PC-3 (cell line): ENCODE results near the gene ZCCHC24. TPM values are rescaled to one million over a fixed set of nuclear protein-coding genes. Genes with fewer than 3 reads are reported as not detected.

ENCODE experiments used
- ATAC-seq: fragments of 200-7000 bp; cut with Tn5 transposase; 2 replicates; pipeline ENCODE4 v1.9.1; 2020; ENCODE audit warnings: mild to moderate bottlenecking, moderate library complexity
- BruUV-seq: library from RNA; stranded (reverse); fragments of 400-500 nt; replicated peaks from 2 replicates; lab custom pipeline; 2021; lab: Mats Ljungman, UMichigan
- CTCF ChIA-PET: fragments of 300-600 bp; sonication (Branson Sonifier 250); formaldehyde crosslinking; loops from one replicate; lab custom pipeline; 2022; ENCODE audit warnings: antibody characterized with exemption; lab: Charles Lee
- POLR2A ChIA-PET: fragments of 300-600 bp; sonication (Branson Sonifier 250); formaldehyde crosslinking; loops from one replicate; lab custom pipeline; 2022; ENCODE audit warnings: antibody characterized with exemption; ENCODE audit not compliant: unreplicated experiment; lab: Charles Lee
- DNase-seq: peaks from one replicate; pipeline ENCODE4 v3.0.0-alpha.2; 2015
- H2AFZ ChIP-seq: fragments of 300-600 bp; sonication (generic); 2 replicates; pipeline ENCODE4 v1.6.0; 2016; ENCODE audit warnings: antibody characterized with exemption, low read length
- H3F3A ChIP-seq: fragments of 300-600 bp; sonication (generic); one replicate; pipeline ENCODE4 v1.6.0; 2017; ENCODE audit warnings: antibody characterized with exemption, low read length, control low read depth, mild to moderate bottlenecking; ENCODE audit not compliant: unreplicated experiment
- H3K27ac ChIP-seq: fragments of 300-600 bp; sonication (generic); 2 replicates; pipeline ENCODE4 v1.5.1; 2016; ENCODE audit warnings: mild to moderate bottlenecking, low read length
- H3K27me3 ChIP-seq: fragments of 300-600 bp; sonication (generic); 2 replicates; pipeline ENCODE4 v1.6.1; 2016; ENCODE audit warnings: low read length, mixed read lengths
- H3K36me3 ChIP-seq: fragments of 300-600 bp; sonication (generic); 2 replicates; pipeline ENCODE4 v1.6.1; 2016; ENCODE audit warnings: low read depth, mixed run types, low read length, mixed read lengths
- H3K4me1 ChIP-seq: fragments of 300-600 bp; sonication (generic); 2 replicates; pipeline ENCODE4 v1.5.1; 2016; ENCODE audit warnings: low read length; ENCODE audit not compliant: insufficient read depth
- H3K4me2 ChIP-seq: fragments of 300-600 bp; sonication (generic); 2 replicates; pipeline ENCODE4 v1.6.0; 2016; ENCODE audit warnings: low read length
- H3K4me3 ChIP-seq: fragments of 300-600 bp; sonication (generic); 2 replicates; pipeline ENCODE4 v1.5.1; 2016; ENCODE audit warnings: mild to moderate bottlenecking, low read length, mixed read lengths
- H3K79me2 ChIP-seq: fragments of 300-600 bp; sonication (generic); 2 replicates; pipeline ENCODE4 v1.6.1; 2017; ENCODE audit warnings: low read length, mixed read lengths
- H3K9ac ChIP-seq: fragments of 300-600 bp; sonication (generic); 2 replicates; pipeline ENCODE4 v1.6.0; 2016; ENCODE audit warnings: mild to moderate bottlenecking, low read length
- H3K9me2 ChIP-seq: fragments of 300-600 bp; sonication (generic); replicated peaks from 2 replicates; pipeline ENCODE4 v1.6.1; 2016; ENCODE audit warnings: mixed run types, low read length, mixed read lengths
- H3K9me3 ChIP-seq: fragments of 300-600 bp; sonication (generic); 2 replicates; pipeline ENCODE4 v1.6.1; 2016; ENCODE audit warnings: low read length, mixed read lengths
- H4K20me1 ChIP-seq: fragments of 300-600 bp; sonication (generic); 2 replicates; pipeline ENCODE4 v1.6.1; 2016; ENCODE audit warnings: low read length, mixed read lengths
- CTCF ChIP-seq: fragments of 300-600 bp; sonication (generic); conservative IDR thresholded peaks from 2 replicates; pipeline ENCODE4 v1.5.1; 2017; ENCODE audit warnings: antibody characterized with exemption, low read depth, mild to moderate bottlenecking, low read length
- EZH2 ChIP-seq: fragments of 300-600 bp; sonication (generic); IDR thresholded peaks from one replicate; pipeline ENCODE4 v1.6.1; 2017; ENCODE audit warnings: antibody characterized with exemption, mild to moderate bottlenecking, low read length; ENCODE audit not compliant: unreplicated experiment
- EZH2phosphoT487 ChIP-seq: fragments of 300-600 bp; sonication (generic); IDR thresholded peaks from 2 replicates; pipeline ENCODE4 v1.6.1; 2018; ENCODE audit warnings: mild to moderate bottlenecking, antibody characterized with exemption, low read length, borderline replicate concordance
- intact Hi-C: fragments of 100-400 bp; cut with micrococcal nuclease; formaldehyde crosslinking; loops from 2 replicates; pipeline ENCODE4 v1.9.0; 2023
- total RNA-seq: library from RNA; depleted of rRNA; stranded (reverse); fragments of >200 nt; gene quantifications from 2 replicates; pipeline ENCODE4 v1.2.3, GENCODE V29; 2014

The ZCCHC24 gene
- total RNA-seq, 1 experiment from 2014 or later, result 32.9 TPM

GRCh38 chr10:79490400-79491142, 45.1 kb upstream of the ZCCHC24 start:
- ATAC-seq (no peak), DNase-seq (peak; percentile 47)
- H3K4me3 ChIP-seq, result no peak overlapping the region
- ChIA-PET POLR2A (no interaction called here), CTCF (interaction anchor here (1.6 kb wide), 1 partner anchor 116 kb away, joined by 9 read pairs; no protein-coding TSS in a partner anchor)
- H3K27ac ChIP-seq, result no peak overlapping the region
- no TSS peak for BruUV-seq
- no peak overlapping the region for H3K9ac ChIP-seq
- H3K9me3 ChIP-seq, result no peaks in the 10 kb centered on the region
- peaks cover 24% of the 10 kb centered on the region for H3K4me1 ChIP-seq
- H3K9me2 ChIP-seq, result no peaks in the 10 kb centered on the region
- intact Hi-C loops, result no loop called here
- no peaks in the 10 kb centered on the region for H3K27me3 ChIP-seq
- no peak overlapping the region for H3K4me2 ChIP-seq
- H3K79me2 ChIP-seq, result no peaks in the 10 kb centered on the region
- no peaks in the 10 kb centered on the region for H3K36me3 ChIP-seq
- TF ChIP-seq EZH2phosphoT487, result no peak
- no peak for TF ChIP-seq EZH2
- no peak for TF ChIP-seq CTCF
- peak overlapping the region; percentile 12 for H2AFZ ChIP-seq
- H4K20me1 ChIP-seq, result no peaks in the 10 kb centered on the region
- no peaks in the 10 kb centered on the region for H3F3A ChIP-seq

- Histone ChIP-seq H3K9ac (no peak overlapping the region), H3K9me2 (no peaks in the 10 kb centered on the region), H3K79me2 (no peaks in the 10 kb centered on the region), H3K27me3 (no peaks in the 10 kb centered on the region), H3K4me2 (peak overlapping the region; percentile 43), H3K4me1 (peaks cover 24% of the 10 kb centered on the region), H4K20me1 (no peaks in the 10 kb centered on the region), H3K27ac (no peak overlapping the region), H3K36me3 (no peaks in the 10 kb centered on the region), H3K9me3 (no peaks in the 10 kb centered on the region), H2AFZ (peak overlapping the region; percentile 41), H3K4me3 (no peak overlapping the region), H3F3A (no peaks in the 10 kb centered on the region)
- POLR2A ChIA-PET, result no interaction called here
- DNase-seq, result no peak
- ATAC-seq, result no peak
- no TSS peak for BruUV-seq
- CTCF ChIA-PET, result interaction anchor here (0.5 to 2.0 kb wide), 8 partner anchors 12 to 144 kb away, joined by 3 to 64 read pairs (median 5); no protein-coding TSS in a partner anchor
- intact Hi-C loops, result loop anchor here (1.0 to 2.0 kb wide), 3 partner anchors 44 to 115 kb away; partner anchors contain the start of gene ZCCHC24
- TF ChIP-seq EZH2phosphoT487 (no peak), EZH2 (no peak), CTCF (no peak)
Observed at GRCh38 chr10:79488870-79489269, 43.4 kb upstream of the ZCCHC24 start.

GRCh38 chr10:79488336-79488735, 42.9 kb upstream of the ZCCHC24 start:
- H3K9ac ChIP-seq, result peak overlapping the region; percentile 0; the same call in 1 of the 2 replicates
- no peaks in the 10 kb centered on the region for H4K20me1 ChIP-seq
- H3K9me3 ChIP-seq, result no peaks in the 10 kb centered on the region
- no peaks in the 10 kb centered on the region for H3K36me3 ChIP-seq
- no peaks in the 10 kb centered on the region for H3K79me2 ChIP-seq
- ChIA-PET POLR2A (interaction anchor here (0.6 kb wide), 1 partner anchor 42 kb away, joined by 3 read pairs; no protein-coding TSS in a partner anchor), CTCF (interaction anchor here (0.5 to 2.0 kb wide), 11 partner anchors 11 to 623 kb away, joined by 3 to 64 read pairs (median 4); no protein-coding TSS in a partner anchor)
- no peaks in the 10 kb centered on the region for H3K9me2 ChIP-seq
- DNase-seq, result peak; percentile 100
- peaks cover 24% of the 10 kb centered on the region for H3K4me1 ChIP-seq
- H3F3A ChIP-seq, result no peaks in the 10 kb centered on the region
- H3K4me2 ChIP-seq, result peak overlapping the region; percentile 43
- peak overlapping the region; percentile 30 for H3K27ac ChIP-seq
- peak; percentile 98 for ATAC-seq
- no peak overlapping the region for H3K4me3 ChIP-seq
- intact Hi-C loops, result loop anchor here (1.0 to 2.0 kb wide), 3 partner anchors 44 to 114 kb away; partner anchors contain the start of gene ZCCHC24
- no peak for TF ChIP-seq EZH2
- no peak for TF ChIP-seq CTCF
- TF ChIP-seq EZH2phosphoT487, result no peak
- H3K27me3 ChIP-seq, result no peaks in the 10 kb centered on the region
- BruUV-seq, result no TSS peak
- peak overlapping the region; percentile 41 for H2AFZ ChIP-seq
